Prostate gland (tissue), 2 donors: ENCODE measurements around the gene TRIM15.
"Not testable (repeated sequence)": the region's sequence is repeated elsewhere in the genome, so short reads cannot be mapped to it uniquely, and the experiment has no call there.

Experiments
- CTCF ChIP-seq, 4 experiments: fragments of 200-600 bp in 2 of 4; fragments of 450-650 bp in 2 of 4; sonication (generic) in 2 of 4; IDR thresholded peaks; 1 replicate in 3 of 4; 2 replicates in 1 of 4; pipeline ENCODE4 v1.5.1; 2016 to 2019; ENCODE audit warnings: antibody characterized with exemption in 4 of 4, mild to moderate bottlenecking in 2 of 4, moderate library complexity in 2 of 4
- POLR2A ChIP-seq: fragments of 450-650 bp; IDR thresholded peaks from one replicate; pipeline ENCODE4 v1.6.1; 2016; ENCODE audit warnings: antibody characterized with exemption, mild to moderate bottlenecking
- POLR2AphosphoS5 ChIP-seq: sonication (generic); formaldehyde crosslinking; IDR thresholded peaks from one replicate; pipeline ENCODE4 v1.6.1; 2017; ENCODE audit warnings: antibody characterized with exemption

GRCh38 chr6:30165238-30165637, 1.9 kb downstream of the TRIM15 start:
- not testable (repeated sequence) for TF ChIP-seq CTCF (IDR thresholded peaks at IDR 0.05); POLR2A; POLR2AphosphoS5
